Neuronal stem cell (in vitro differentiated cells): ENCODE measurements around the gene RUBCN.
"Not testable (repeated sequence)": the region's sequence is repeated elsewhere in the genome, so short reads cannot be mapped to it uniquely, and the experiment has no call there.

ENCODE experiments used
- DNase-seq: peaks from one replicate; pipeline ENCODE4 v3.0.0-alpha.2; 2013; ENCODE audit warnings: low spot score
- H2AFZ ChIP-seq: one replicate; pipeline ENCODE4 v1.6.1; 2013; ENCODE audit warnings: mild to moderate bottlenecking, low read length, inconsistent platforms
- H2AK5ac ChIP-seq: 2 replicates; pipeline ENCODE4 v1.6.1; 2013; ENCODE audit warnings: low read depth, mild to moderate bottlenecking, inconsistent platforms, low read length, moderate library complexity, mixed read lengths
- H2BK120ac ChIP-seq: 2 replicates; pipeline ENCODE4 v1.6.1; 2013; ENCODE audit warnings: low read depth, mild to moderate bottlenecking, inconsistent platforms, low read length, moderate library complexity, mixed read lengths
- H2BK12ac ChIP-seq: one replicate; pipeline ENCODE4 v1.6.1; 2013; ENCODE audit warnings: low read length, inconsistent platforms
- H2BK15ac ChIP-seq: 2 replicates; pipeline ENCODE4 v1.6.1; 2013; ENCODE audit warnings: mild to moderate bottlenecking, low read length, inconsistent platforms, mixed read lengths
- H2BK5ac ChIP-seq: one replicate; pipeline ENCODE4 v1.6.1; 2013; ENCODE audit warnings: inconsistent platforms, mild to moderate bottlenecking, low read length, moderate library complexity
- H3K14ac ChIP-seq: one replicate; pipeline ENCODE4 v1.6.1; 2013; ENCODE audit warnings: low read length, inconsistent platforms
- H3K18ac ChIP-seq: 2 replicates; pipeline ENCODE4 v1.6.1; 2013; ENCODE audit warnings: low read length, inconsistent platforms
- H3K23ac ChIP-seq: 2 replicates; pipeline ENCODE4 v1.6.1; 2013; ENCODE audit warnings: low read depth, mild to moderate bottlenecking, mixed read lengths, low read length, inconsistent platforms; ENCODE audit not compliant: poor library complexity
- H3K27ac ChIP-seq: replicated peaks from 3 replicates; pipeline ENCODE4 v1.5.1; 2013; ENCODE audit warnings: low read length, inconsistent platforms
- H3K27me3 ChIP-seq, 3 experiments: 2 replicates each; pipeline ENCODE4 v1.6.1; 2013; ENCODE audit warnings: low read length in 3 of 3, mild to moderate bottlenecking in 2 of 3, inconsistent platforms in 1 of 3, low read depth in 1 of 3, mixed read lengths in 1 of 3, moderate library complexity in 1 of 3; ENCODE audit not compliant: control insufficient read depth in 3 of 3, insufficient read depth in 3 of 3
- H3K36me3 ChIP-seq, 2 donors: replicated peaks in 1 of 2; 2 replicates each; pipeline ENCODE4 v1.6.1; 2013; ENCODE audit warnings: low read length in 2 of 2; ENCODE audit not compliant: control insufficient read depth in 2 of 2, insufficient read depth in 2 of 2
- H3K4ac ChIP-seq: 2 replicates; pipeline ENCODE4 v1.6.1; 2013; ENCODE audit warnings: inconsistent platforms, mild to moderate bottlenecking, low read length, moderate library complexity
- H3K4me1 ChIP-seq, 2 donors: 1 replicate in 1 of 2; 2 replicates in 1 of 2; pipeline ENCODE4 v1.6.1; 2013; ENCODE audit warnings: low read length in 2 of 2, low read depth in 1 of 2; ENCODE audit not compliant: control insufficient read depth in 2 of 2, insufficient read depth in 1 of 2
- H3K4me2 ChIP-seq: one replicate; pipeline ENCODE4 v1.6.1; 2013; ENCODE audit warnings: mild to moderate bottlenecking, low read length, inconsistent platforms; ENCODE audit not compliant: insufficient read depth, poor library complexity, severe bottlenecking
- H3K4me3 ChIP-seq, 2 donors: 2 replicates each; pipeline ENCODE4 v1.5.1; 2013; ENCODE audit warnings: low read length in 2 of 2, mild to moderate bottlenecking in 2 of 2, inconsistent platforms in 1 of 2, moderate library complexity in 1 of 2
- H3K79me1 ChIP-seq: one replicate; pipeline ENCODE4 v1.6.1; 2013; ENCODE audit warnings: low read depth, mild to moderate bottlenecking, inconsistent platforms, low read length, moderate library complexity
- H3K9ac ChIP-seq: one replicate; pipeline ENCODE4 v1.6.1; 2013; ENCODE audit warnings: mild to moderate bottlenecking, low read depth, low read length, inconsistent platforms; ENCODE audit not compliant: poor library complexity
- H3K9me3 ChIP-seq, 2 donors: replicated peaks in 1 of 2; 2 replicates each; pipeline versions ENCODE3 to v1.6.1; 2013; ENCODE audit warnings: low read length in 2 of 2, mild to moderate bottlenecking in 2 of 2, inconsistent platforms in 1 of 2, low read depth in 1 of 2, mixed read lengths in 1 of 2, moderate library complexity in 1 of 2; ENCODE audit not compliant: control insufficient read depth in 2 of 2, insufficient read depth in 1 of 2
- H4K8ac ChIP-seq: one replicate; pipeline ENCODE4 v1.6.1; 2013; ENCODE audit warnings: low read depth, mild to moderate bottlenecking, inconsistent platforms, low read length, moderate library complexity
- H4K91ac ChIP-seq: one replicate; pipeline ENCODE4 v1.6.1; 2013; ENCODE audit warnings: low read length, low read depth, mild to moderate bottlenecking, inconsistent platforms; ENCODE audit not compliant: poor library complexity
- WGBS, 2 donors: extraction: QIAGEN DNeasy Blood & Tissue Kit; methylation state at CpG; one replicate each; pipeline ENCODE4 v1.1.7; 2013; ENCODE audit warnings: missing lambda C conversion rate in 2 of 2, mixed read lengths in 1 of 2; ENCODE audit not compliant: insufficient read length in 2 of 2, insufficient replicate concordance in 1 of 2; ENCODE audit errors: extremely low coverage in 2 of 2; 5-methylcytosine and 5-hydroxymethylcytosine counted together

The RUBCN gene

DNA sequence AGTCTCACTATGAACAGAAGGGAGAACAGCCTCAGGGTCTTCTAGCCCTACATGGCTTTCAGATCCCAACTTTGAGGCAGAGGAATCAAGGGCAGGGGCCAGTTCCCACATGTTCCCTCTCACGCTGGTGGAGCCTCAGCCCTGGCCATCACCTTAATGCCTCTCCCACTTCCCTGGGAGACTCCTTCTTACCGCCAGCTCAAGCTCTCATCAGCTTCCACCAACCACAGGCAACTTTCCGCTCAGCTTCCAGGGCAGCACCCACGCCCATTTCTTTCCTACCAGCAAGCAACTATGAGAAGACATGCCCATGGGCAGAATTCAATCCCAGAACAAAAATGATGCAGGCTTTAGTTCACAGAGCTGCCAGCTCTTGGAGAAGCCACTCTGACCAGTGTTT lies 63.5 kb downstream of the RUBCN start:
- H2AK5ac ChIP-seq, result no peak overlapping the region
- H3K4me1 ChIP-seq, result no peaks in the 10 kb centered on the region
- WGBS, 2 donors, result no CpG with 5 or more reads among the region's 4 CpGs
- H2BK120ac ChIP-seq, result no peak overlapping the region
- peaks cover 12 to 51% of the 10 kb centered on the region in 2 donors for H3K36me3 ChIP-seq
- no peak overlapping the region for H4K91ac ChIP-seq
- no peak overlapping the region for H3K4ac ChIP-seq
- H2BK15ac ChIP-seq, result no peak overlapping the region
- no peak for DNase-seq
- no peak overlapping the region for H2BK12ac ChIP-seq
- no peak overlapping the region for H3K4me2 ChIP-seq
- H3K18ac ChIP-seq, result no peak overlapping the region
- H3K4me3 ChIP-seq, result no peak overlapping the region
- no peak overlapping the region for H3K9ac ChIP-seq
- H3K9me3 ChIP-seq, result no peaks in the 10 kb centered on the region
- H3K27me3 ChIP-seq, result no peaks in the 10 kb centered on the region
- no peak overlapping the region for H3K27ac ChIP-seq
- H2BK5ac ChIP-seq, result no peak overlapping the region
- H3K23ac ChIP-seq, result no peak overlapping the region
- H2AFZ ChIP-seq, result no peak overlapping the region
- H3K14ac ChIP-seq, result no peak overlapping the region
- no peak overlapping the region for H4K8ac ChIP-seq
- no peaks in the 10 kb centered on the region for H3K79me1 ChIP-seq

GRCh38 chr3:197670361-197670760 lies 66.3 kb downstream of the RUBCN start:
- H3K4me1 ChIP-seq, result no peaks in the 10 kb centered on the region
- no peak overlapping the region for H3K4me2 ChIP-seq
- no peak overlapping the region for H2BK5ac ChIP-seq
- peaks cover 8 to 29% of the 10 kb centered on the region in 2 donors for H3K36me3 ChIP-seq
- H2BK12ac ChIP-seq, result no peak overlapping the region
- no CpG with 5 or more reads among the region's 1 CpG for WGBS, 2 donors
- H3K9ac ChIP-seq, result no peak overlapping the region
- no peak overlapping the region for H3K4ac ChIP-seq
- H3K14ac ChIP-seq, result no peak overlapping the region
- H3K27me3 ChIP-seq, result no peaks in the 10 kb centered on the region
- H4K8ac ChIP-seq, result no peak overlapping the region
- no peaks in the 10 kb centered on the region for H3K9me3 ChIP-seq
- no peak overlapping the region for H4K91ac ChIP-seq
- no peak overlapping the region for H2BK15ac ChIP-seq
- DNase-seq, result no peak
- no peak overlapping the region for H2AK5ac ChIP-seq
- no peak overlapping the region for H3K4me3 ChIP-seq
- no peak overlapping the region for H3K27ac ChIP-seq
- H3K23ac ChIP-seq, result no peak overlapping the region
- no peaks in the 10 kb centered on the region for H3K79me1 ChIP-seq
- no peak overlapping the region for H2AFZ ChIP-seq
- H2BK120ac ChIP-seq, result no peak overlapping the region
- no peak overlapping the region for H3K18ac ChIP-seq

- peak overlapping the region; percentile 27 for H3K9ac ChIP-seq
- no CpG with 5 or more reads among the region's 5 CpGs for WGBS, 2 donors
- no peak overlapping the region for H4K91ac ChIP-seq
- no peak overlapping the region for H3K27ac ChIP-seq
- no peak overlapping the region for H4K8ac ChIP-seq
- no peak overlapping the region for H3K4me2 ChIP-seq
- H3K36me3 ChIP-seq, result peaks cover 2 to 8% of the 10 kb centered on the region in 2 donors
- DNase-seq, result no peak
- no peak overlapping the region for H3K4me3 ChIP-seq
- H2AK5ac ChIP-seq, result no peak overlapping the region
- no peak overlapping the region for H3K18ac ChIP-seq
- no peaks in the 10 kb centered on the region for H3K27me3 ChIP-seq
- no peak overlapping the region for H2BK5ac ChIP-seq
- no peak overlapping the region for H3K4ac ChIP-seq
- no peaks in the 10 kb centered on the region for H3K9me3 ChIP-seq
- H2AFZ ChIP-seq, result no peak overlapping the region
- no peak overlapping the region for H2BK120ac ChIP-seq
- H2BK12ac ChIP-seq, result no peak overlapping the region
- no peak overlapping the region for H3K14ac ChIP-seq
- no peaks in the 10 kb centered on the region for H3K79me1 ChIP-seq
- H3K4me1 ChIP-seq, result no peaks in the 10 kb centered on the region
- no peak overlapping the region for H2BK15ac ChIP-seq
- no peak overlapping the region for H3K23ac ChIP-seq
Observed at GRCh38 chr3:197667968-197668367, 68.7 kb downstream of the RUBCN start.

DNA sequence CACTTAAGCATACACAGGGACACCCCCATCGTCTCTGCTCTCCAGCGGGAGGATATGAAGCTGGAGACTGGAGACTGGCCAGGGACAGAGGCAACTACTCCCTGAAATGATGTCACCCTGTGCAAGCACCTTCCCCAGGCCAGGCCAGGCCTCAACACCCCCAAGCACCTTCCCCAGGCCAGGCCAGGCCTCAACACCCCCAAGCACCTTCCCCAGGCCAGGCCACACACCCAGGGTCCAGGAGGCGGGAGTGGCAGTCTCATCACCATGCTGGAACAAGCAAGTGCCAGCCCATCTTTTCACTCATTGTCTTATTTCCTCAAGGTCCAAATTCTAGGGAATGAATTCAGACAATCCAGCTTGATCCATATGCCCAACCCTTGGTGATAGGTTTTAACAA lies 69.4 kb downstream of the RUBCN start:
- H3K79me1 ChIP-seq, H2BK120ac ChIP-seq, H3K9me3 ChIP-seq, H3K27ac ChIP-seq, H3K4me3 ChIP-seq, H3K4me2 ChIP-seq, H4K91ac ChIP-seq, H4K8ac ChIP-seq, H3K9ac ChIP-seq, H2BK5ac ChIP-seq, H2AK5ac ChIP-seq, H3K18ac ChIP-seq, H2BK12ac ChIP-seq, H3K4ac ChIP-seq, H3K27me3 ChIP-seq, H3K4me1 ChIP-seq, H3K36me3 ChIP-seq, DNase-seq, H3K14ac ChIP-seq, H3K23ac ChIP-seq, H2AFZ ChIP-seq, H2BK15ac ChIP-seq: not testable (repeated sequence)
- no CpG with 5 or more reads among the region's 3 CpGs for WGBS, 2 donors
